Ectodermal cell (in vitro differentiated cells): Measurements from ENCODE around the gene ROMO1.

ENCODE experiments used
- H3K27ac ChIP-seq: 2 replicates; pipeline ENCODE4 v1.7.0; 2013; ENCODE audit warnings: mild to moderate bottlenecking, low read depth, low read length; ENCODE audit not compliant: insufficient read depth, poor library complexity, severe bottlenecking
- H3K27me3 ChIP-seq: 2 replicates; pipeline ENCODE4 v1.7.0; 2013; ENCODE audit warnings: mild to moderate bottlenecking, low read length; ENCODE audit not compliant: insufficient read depth, control insufficient read depth, poor library complexity, severe bottlenecking
- H3K36me3 ChIP-seq: one replicate; pipeline ENCODE4 v1.7.0; 2013; ENCODE audit warnings: low read length; ENCODE audit not compliant: control insufficient read depth, insufficient read depth
- H3K4me1 ChIP-seq: one replicate; pipeline ENCODE4 v1.7.0; 2013; ENCODE audit warnings: low read length; ENCODE audit not compliant: control insufficient read depth, insufficient read depth
- H3K4me3 ChIP-seq: 2 replicates; pipeline ENCODE4 v1.7.0; 2013; ENCODE audit warnings: low read depth, low read length, control low read depth; ENCODE audit not compliant: insufficient read depth
- H3K9me3 ChIP-seq: 2 replicates; pipeline ENCODE4 v1.7.0; 2013; ENCODE audit warnings: mild to moderate bottlenecking, low read length, moderate library complexity; ENCODE audit not compliant: control insufficient read depth
- WGBS, 2 experiments: methylation state at CpG; one replicate each; pipeline ENCODE4 v1.1.7; 2013; ENCODE audit warnings: missing lambda C conversion rate in 2 of 2; 5-methylcytosine and 5-hydroxymethylcytosine counted together

The ROMO1 gene

DNA sequence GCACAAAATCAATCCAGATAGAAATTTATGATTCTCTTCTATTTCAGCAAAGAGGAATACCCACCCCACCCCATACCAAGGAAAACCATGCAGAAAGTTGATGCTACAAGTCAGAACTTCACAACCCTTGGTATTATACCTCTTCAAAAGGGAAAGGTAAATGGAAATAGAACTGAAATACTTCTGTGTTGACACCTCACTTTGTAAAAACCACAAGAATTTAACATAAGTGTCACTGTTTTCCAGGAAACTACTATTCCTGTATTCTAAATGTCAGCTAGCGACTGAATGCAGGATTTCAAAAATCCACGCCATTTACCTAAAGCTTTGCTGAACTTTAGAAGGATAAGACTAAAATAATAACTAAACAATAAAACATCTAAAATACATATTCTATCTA is 38.2 kb upstream of the ROMO1 start:
- Histone ChIP-seq H3K36me3 (no peaks in the 10 kb centered on the region), H3K27me3 (no peaks in the 10 kb centered on the region), H3K4me1 (no peaks in the 10 kb centered on the region), H3K4me3 (no peak overlapping the region), H3K9me3 (no peaks in the 10 kb centered on the region), H3K27ac (no peak overlapping the region)
- 93% methylated on average over 2 of the region's 2 CpGs; no CpG with 5 or more reads in 1 of the 2 experiments for WGBS, 2 experiments

DNA sequence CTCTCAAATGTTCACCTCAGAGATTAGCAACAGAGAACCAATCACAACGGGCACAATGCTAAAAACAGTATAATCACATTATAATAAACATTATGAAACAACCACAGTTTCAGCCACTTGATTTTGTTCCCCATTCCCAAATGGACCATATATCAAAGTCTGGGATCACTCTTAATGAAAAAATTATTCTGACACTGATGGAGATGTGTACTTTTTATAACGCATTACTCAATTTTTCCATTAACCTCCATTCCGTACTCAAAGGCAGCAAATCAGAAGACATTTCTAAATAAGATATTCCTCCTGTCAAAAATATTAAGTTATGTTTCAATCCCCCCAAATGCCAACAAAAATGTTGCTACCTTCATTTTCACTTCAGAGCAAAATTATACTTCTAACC is 37.3 kb upstream of the ROMO1 start:
- H3K4me3 ChIP-seq, result peak overlapping the region; percentile 98
- 78 to 82% methylated on average over 3 of the region's 3 CpGs for WGBS, 2 experiments
- no peaks in the 10 kb centered on the region for H3K27me3 ChIP-seq
- no peaks in the 10 kb centered on the region for H3K9me3 ChIP-seq
- H3K4me1 ChIP-seq, result no peaks in the 10 kb centered on the region
- H3K36me3 ChIP-seq, result no peaks in the 10 kb centered on the region
- H3K27ac ChIP-seq, result no peak overlapping the region

DNA sequence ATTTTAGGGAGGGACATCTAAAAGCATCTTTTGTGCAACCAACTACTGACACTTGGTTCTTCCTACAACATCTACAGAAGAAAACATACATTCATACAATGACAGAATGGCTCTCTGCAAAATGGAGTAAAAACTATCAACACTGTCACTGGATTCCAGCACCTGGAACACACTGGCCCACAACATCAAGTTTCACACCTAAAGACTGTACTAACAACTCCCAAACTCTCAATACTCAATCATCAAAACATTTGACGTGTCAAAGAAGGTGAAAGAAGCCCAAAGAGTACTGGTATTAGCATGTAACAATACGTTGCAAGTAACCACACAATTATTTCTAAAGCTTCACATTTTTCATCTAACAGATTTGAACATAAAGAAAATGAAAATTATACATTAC is 36.7 kb upstream of the ROMO1 start:
- 38 to 55% methylated on average over 2 of the region's 2 CpGs for WGBS, 2 experiments
- Histone ChIP-seq H3K27me3 (no peaks in the 10 kb centered on the region), H3K4me3 (peak overlapping the region; percentile 98), H3K36me3 (no peaks in the 10 kb centered on the region), H3K9me3 (no peaks in the 10 kb centered on the region), H3K4me1 (no peaks in the 10 kb centered on the region), H3K27ac (no peak overlapping the region)

DNA sequence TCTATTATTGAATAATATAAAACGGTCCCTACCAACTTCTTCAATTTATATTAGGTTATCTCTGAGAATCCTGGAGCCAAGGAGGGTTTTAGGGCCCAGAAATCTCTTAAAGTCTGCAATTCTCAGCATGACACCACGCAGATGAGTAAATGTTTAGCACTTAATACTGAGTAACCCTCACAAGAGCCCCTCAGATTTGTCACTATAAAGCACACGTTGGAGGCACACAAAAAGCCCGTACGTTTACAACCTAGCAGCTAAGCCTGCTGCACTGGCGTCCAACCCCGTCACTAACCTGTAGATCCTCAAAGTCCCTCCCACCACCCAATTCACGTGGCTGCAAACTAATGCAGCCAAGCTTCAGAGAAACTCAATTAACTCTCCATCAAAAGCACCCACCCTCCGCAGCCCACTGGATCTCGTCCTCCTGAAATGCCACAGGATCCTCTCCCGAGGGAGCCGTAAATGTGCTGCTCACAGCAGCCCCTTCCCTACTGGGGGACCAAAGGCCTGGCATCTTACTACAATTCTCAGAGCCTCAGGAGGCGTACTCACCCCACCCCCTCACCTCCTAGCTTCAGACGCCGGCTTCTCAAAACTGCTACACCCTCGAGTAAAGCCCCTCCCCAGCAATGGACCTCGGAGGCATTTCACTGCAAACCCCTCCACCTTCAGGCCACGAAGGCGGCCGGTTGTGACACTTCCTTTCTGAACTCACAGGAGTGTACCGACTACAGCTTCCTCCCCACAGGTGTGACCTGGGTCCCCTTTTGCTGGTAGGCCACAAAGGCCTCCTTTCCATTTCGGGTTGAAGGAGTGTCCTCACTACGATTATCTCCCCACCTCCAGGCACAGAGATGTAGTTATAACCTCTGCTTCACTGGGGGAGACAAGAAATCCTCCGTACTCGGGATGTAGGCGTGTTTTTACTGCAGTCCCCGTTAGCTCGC is 35.4 kb upstream of the ROMO1 start:
- Histone ChIP-seq H3K9me3 (no peaks in the 10 kb centered on the region), H3K4me3 (peak overlapping the region; percentile 98), H3K27ac (peak overlapping the region; percentile 96), H3K27me3 (no peaks in the 10 kb centered on the region), H3K4me1 (no peaks in the 10 kb centered on the region), H3K36me3 (no peaks in the 10 kb centered on the region)
- 0 to 1% methylated on average over 27 to 28 of the region's 28 CpGs for WGBS, 2 experiments

DNA sequence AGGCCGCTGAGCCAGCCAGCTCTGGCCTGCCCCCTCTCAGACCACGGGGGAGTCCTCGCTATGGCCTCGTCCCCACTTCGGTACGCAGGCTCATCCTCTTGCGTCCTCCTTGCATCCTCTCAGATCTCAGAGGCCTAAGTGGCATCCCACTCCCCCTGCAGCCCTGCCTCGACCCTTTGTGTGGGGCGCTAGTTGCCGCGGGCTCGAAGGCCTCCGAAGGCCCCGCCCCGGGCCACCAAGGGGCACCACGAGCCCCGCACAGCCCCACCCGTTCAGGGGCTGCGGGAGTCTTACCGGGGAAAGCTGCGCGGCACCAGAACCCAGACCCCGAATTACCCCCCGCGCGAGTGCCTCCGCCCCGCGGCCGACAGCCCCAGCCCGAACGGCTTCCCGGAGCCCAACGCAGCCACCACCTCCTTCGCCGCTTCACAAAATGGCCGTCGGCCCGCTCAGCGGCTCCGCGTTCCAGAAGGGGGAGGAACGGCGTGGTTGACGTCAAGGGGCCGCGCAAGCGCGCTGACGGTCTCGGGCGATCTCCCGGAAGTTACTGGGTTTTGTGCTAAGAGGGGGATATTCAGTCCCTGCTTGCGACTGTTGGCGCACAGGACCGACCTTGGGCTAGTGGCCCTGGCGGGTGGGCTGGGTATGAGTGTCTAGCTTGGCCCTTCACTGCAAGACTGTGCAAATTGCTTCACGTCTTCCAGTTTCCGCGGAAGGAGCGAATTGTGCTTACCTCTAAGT is 34.6 kb upstream of the ROMO1 start, which contains the start of the genes CPNE1 and RBM12:
TSS of gene CPNE1 (minus strand) at position 435 of the 741 bp plus-strand sequence. CDS start 31,977 bp downstream, outside the sequence.
TSS of gene RBM12 (minus strand) at position 435 of the 741 bp plus-strand sequence. CDS start 9,578 bp downstream, outside the sequence.
- no peaks in the 10 kb centered on the region for H3K9me3 ChIP-seq
- WGBS, 2 experiments, result 1 to 2% methylated on average over 61 of the region's 61 CpGs
- no peaks in the 10 kb centered on the region for H3K4me1 ChIP-seq

DNA sequence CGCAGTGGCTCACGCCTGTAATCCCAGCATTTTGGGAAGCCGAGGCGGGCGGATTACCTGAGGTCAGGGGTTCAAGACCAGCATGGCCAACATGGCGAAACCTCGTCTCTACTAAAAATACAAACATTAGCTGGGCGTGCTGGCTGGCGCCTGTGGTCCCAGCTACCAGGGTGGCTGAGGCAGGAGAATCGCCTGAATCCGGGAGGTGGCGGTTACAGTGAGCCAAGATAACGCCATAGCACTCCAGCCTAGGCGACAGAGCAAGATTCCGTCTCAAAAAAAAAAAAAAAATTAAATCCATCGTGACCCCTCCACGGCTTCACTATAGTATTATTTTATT is 33.3 kb upstream of the ROMO1 start:
- 95% methylated on average over 15 of the region's 17 CpGs for WGBS, 2 experiments
- Histone ChIP-seq H3K27me3 (no peaks in the 10 kb centered on the region), H3K4me1 (no peaks in the 10 kb centered on the region), H3K9me3 (no peaks in the 10 kb centered on the region), H3K27ac (no peak overlapping the region), H3K36me3 (no peaks in the 10 kb centered on the region), H3K4me3 (no peak overlapping the region)

More for the DNA sequence above, 34.6 kb upstream of the ROMO1 start, which contains the start of the genes CPNE1 and RBM12:
- Histone ChIP-seq H3K36me3 (no peaks in the 10 kb centered on the region), H3K27ac (peak within 1 kb of the TSS; percentile 96), H3K27me3 (no peaks in the 10 kb centered on the region), H3K4me3 (peak within 1 kb of the TSS; percentile 98)

DNA sequence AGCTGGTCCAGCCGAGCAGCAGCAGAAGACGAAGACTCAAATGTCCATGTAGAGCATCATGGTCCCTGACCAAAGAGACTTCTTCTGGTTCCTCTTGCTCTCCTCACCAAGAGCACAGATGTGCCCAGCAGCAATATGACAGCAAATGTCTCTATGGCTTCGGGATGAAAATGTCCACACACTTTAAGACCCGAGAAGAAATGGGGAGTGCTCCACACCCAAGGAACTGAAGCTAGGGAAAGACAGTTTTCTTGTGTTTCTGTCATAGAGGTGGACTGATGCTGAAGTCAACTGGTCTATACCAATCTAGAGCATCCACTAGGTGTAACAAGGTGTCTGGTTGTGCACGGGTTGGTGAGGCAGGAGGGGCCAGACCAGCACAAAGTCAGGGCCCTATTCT is 30.0 kb upstream of the ROMO1 start:
- Histone ChIP-seq H3K9me3 (no peaks in the 10 kb centered on the region), H3K27me3 (no peaks in the 10 kb centered on the region), H3K27ac (no peak overlapping the region), H3K4me1 (no peaks in the 10 kb centered on the region), H3K4me3 (no peak overlapping the region), H3K36me3 (peaks cover 8% of the 10 kb centered on the region)
- WGBS, 2 experiments, result 93 to 97% methylated on average over 5 of the region's 5 CpGs

DNA sequence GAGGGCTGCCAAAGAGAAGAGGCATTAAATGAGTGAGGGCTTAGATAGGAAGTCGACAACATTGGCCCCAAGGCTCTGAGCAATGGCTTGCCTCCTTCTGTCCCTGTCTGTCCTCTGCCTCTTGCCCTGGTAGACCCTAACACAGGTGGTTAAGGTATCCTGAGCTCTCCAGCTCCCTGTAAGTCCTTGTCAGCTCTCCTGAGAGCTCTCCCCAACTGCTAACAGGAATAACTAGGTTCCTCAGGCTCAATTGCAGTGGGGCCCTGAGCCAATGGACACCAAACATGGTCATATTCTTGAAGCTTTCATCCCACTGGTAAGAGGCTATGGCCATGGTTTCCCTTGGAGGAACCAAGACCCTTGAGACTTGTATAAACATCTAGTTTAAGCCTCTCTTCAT is 29.5 kb upstream of the ROMO1 start:
- Histone ChIP-seq H3K27me3 (no peaks in the 10 kb centered on the region), H3K4me1 (no peaks in the 10 kb centered on the region), H3K27ac (no peak overlapping the region), H3K36me3 (peaks cover 11% of the 10 kb centered on the region), H3K4me3 (no peak overlapping the region), H3K9me3 (no peaks in the 10 kb centered on the region)
- 89 to 93% methylated on average over 1 of the region's 1 CpG for WGBS, 2 experiments

DNA sequence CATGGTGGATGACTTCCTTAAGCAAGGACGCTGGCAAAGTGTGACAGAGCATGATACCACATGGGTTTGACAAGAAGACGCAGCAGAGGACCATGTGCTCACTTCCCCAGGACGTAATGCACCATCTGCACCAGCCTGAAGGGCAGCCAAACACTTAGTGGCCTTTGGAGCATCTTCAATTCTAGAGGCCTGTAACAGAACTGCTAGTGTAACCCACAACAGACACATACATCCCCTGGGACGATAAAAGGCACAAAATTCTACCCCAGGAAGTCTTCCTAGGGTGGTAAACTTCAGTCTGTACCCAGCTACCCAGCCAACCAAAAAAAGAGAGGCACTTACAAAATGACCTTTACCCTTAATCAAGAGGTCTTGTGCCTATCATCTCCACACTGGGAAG is 25.3 kb upstream of the ROMO1 start:
- 94% methylated on average over 4 of the region's 4 CpGs for WGBS, 2 experiments

DNA sequence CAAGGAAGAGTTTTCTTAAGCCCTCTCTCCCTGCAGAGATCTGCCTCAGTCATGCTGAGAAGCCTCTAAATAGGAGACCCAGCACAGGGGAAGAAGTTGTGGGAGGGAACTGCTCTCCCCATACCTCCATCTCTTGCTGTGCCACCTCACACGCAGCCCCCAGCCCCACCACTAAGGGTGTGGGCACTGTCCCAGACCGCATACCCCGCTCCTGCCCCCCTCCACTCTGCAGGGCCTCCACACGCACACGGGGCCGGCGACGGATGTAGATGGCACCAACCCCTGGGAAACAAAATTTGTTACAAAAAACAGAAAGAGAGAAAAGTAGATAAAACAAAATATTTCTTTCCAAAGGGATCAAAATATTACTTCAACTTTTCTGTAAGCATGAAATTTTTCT is 24.3 kb upstream of the ROMO1 start:
- Histone ChIP-seq H3K4me3 (no peak overlapping the region), H3K9me3 (no peaks in the 10 kb centered on the region), H3K36me3 (peaks cover 11% of the 10 kb centered on the region), H3K27ac (no peak overlapping the region), H3K27me3 (no peaks in the 10 kb centered on the region), H3K4me1 (no peaks in the 10 kb centered on the region)
- WGBS, 2 experiments, result 91 to 96% methylated on average over 3 to 8 of the region's 8 CpGs

More for the DNA sequence above, 25.3 kb upstream of the ROMO1 start:
- Histone ChIP-seq H3K36me3 (peaks cover 11% of the 10 kb centered on the region), H3K4me1 (no peaks in the 10 kb centered on the region), H3K9me3 (no peaks in the 10 kb centered on the region), H3K4me3 (no peak overlapping the region), H3K27ac (no peak overlapping the region), H3K27me3 (no peaks in the 10 kb centered on the region)
